Gastrocnemius medialis (tissue), 4 donors: ENCODE measurements around the gene C19orf12. TPM values are rescaled to one million over a fixed set of nuclear protein-coding genes. Genes with fewer than 3 reads are reported as not detected.
A peak's percentile ranks its signal among the peaks of the same experiment; 100 is the strongest.

Experiments
- ATAC-seq, 2 donors: fragments of 150-250 bp; one replicate each; pipeline ENCODE4 v1.9.1; 2016
- DNase-seq, 2 donors: peaks; one replicate each; pipeline ENCODE4 v3.0.0-alpha.2; 2019
- H3K27ac ChIP-seq, 4 donors: fragments of 200-600 bp; sonication (generic); 1 replicate in 1 of 4; 2 replicates in 3 of 4; pipeline ENCODE4 v1.5.1; 2016 to 2018; ENCODE audit warnings: mild to moderate bottlenecking in 2 of 4, moderate library complexity in 1 of 4
- H3K27me3 ChIP-seq, 3 donors: fragments of 200-600 bp; sonication (generic) in 2 of 3; 1 replicate in 1 of 3; 2 replicates in 2 of 3; pipeline versions ENCODE4 v1.5.1 to v1.6.0; 2016 to 2019; ENCODE audit warnings: mild to moderate bottlenecking in 1 of 3, moderate library complexity in 1 of 3
- H3K36me3 ChIP-seq, 2 donors: fragments of 200-600 bp; sonication (generic) in 1 of 2; one replicate each; pipeline ENCODE4 v1.5.1; 2017 to 2018
- H3K4me1 ChIP-seq, 2 donors: fragments of 200-600 bp; sonication (generic) in 1 of 2; one replicate each; pipeline ENCODE4 v1.5.1; 2016 to 2017; ENCODE audit warnings: mild to moderate bottlenecking in 2 of 2
- H3K4me3 ChIP-seq, 4 donors: fragments of 200-600 bp; sonication (generic) in 3 of 4; 1 replicate in 1 of 4; 2 replicates in 3 of 4; pipeline ENCODE4 v1.5.1; 2016 to 2019; ENCODE audit warnings: mild to moderate bottlenecking in 2 of 4
- H3K9me3 ChIP-seq, 3 donors: fragments of 200-600 bp; sonication (generic) in 2 of 3; 1 replicate in 1 of 3; 2 replicates in 2 of 3; pipeline ENCODE4 v1.5.1; 2016 to 2019
- CTCF ChIP-seq, 5 experiments: fragments of 450-650 bp in 3 of 5; fragments of 200-600 bp in 2 of 5; sonication (generic) in 2 of 5; IDR thresholded peaks in 4 of 5; conservative IDR thresholded peaks in 1 of 5; 1 replicate in 4 of 5; 2 replicates in 1 of 5; pipeline ENCODE4 v1.5.1; 2016 to 2019; ENCODE audit warnings: antibody characterized with exemption in 5 of 5, mild to moderate bottlenecking in 3 of 5, moderate library complexity in 3 of 5
- POLR2A ChIP-seq, 2 donors: fragments of 450-650 bp; IDR thresholded peaks; one replicate each; pipeline ENCODE4 v1.6.1; 2017; ENCODE audit warnings: antibody characterized with exemption in 2 of 2, mild to moderate bottlenecking in 2 of 2, moderate library complexity in 2 of 2
- in situ Hi-C, 4 donors: fragments of 200-750 bp; cut with MboI; loops; one replicate each; pipeline versions ENCODE4 v1.15.0 to v1.8.0; 2017; ENCODE audit warnings: low sequenced_read_pairs in 4 of 4
- intact Hi-C: fragments of 100-400 bp; cut with DNase I; formaldehyde crosslinking; loops from one replicate; pipeline ENCODE4 v1.15.1; 2023; ENCODE audit warnings: low total_unique reads
- total RNA-seq, 4 donors: library from RNA; depleted of rRNA; stranded (reverse); fragments of >200 nt; gene quantifications; one replicate each; pipeline versions ENCODE4 v1.1.0 to v1.2.3, GENCODE V29; 2016

The C19orf12 gene
- total RNA-seq, 4 donors from 2014 or later: 54.4 to 142 (median 69.8) TPM

DNA sequence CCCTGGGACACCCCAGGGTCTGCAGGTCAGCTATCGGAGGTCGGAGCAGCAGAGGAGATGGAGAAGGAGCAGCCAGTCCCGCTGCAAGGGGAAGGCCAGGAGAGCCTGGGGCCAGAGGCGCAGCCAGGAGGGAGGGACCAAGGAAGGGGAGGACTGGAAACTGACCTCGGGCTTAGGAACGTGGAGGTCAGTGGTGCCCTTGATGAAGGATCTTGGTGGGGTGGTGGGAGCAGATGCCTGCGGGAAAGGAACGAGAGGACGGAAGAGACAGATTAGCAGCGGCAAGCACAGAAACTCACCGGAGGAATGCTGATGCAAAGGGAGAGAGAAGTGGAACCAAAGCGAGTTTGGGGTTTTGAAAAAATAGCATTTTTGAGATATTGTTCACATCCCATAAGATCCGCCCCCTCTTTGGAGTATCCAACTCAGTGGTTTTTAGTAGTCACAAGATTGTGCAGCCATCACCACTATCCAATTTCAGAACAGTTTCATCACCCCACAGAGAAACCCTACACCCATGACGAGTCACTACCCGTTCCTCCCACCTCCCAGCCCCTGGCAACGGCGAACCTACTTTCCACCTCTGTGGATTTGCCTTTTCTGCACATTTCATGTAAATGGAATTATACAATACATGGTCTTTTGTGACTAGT lies 27.7 kb downstream of the C19orf12 start:
- ATAC-seq: peak; percentile 89 to 95
- peak overlapping the region; percentile 94 to 100 (median 98) for H3K27ac ChIP-seq
- peak; percentile 87 to 92 for DNase-seq
- H3K9me3 ChIP-seq: no peaks in the 10 kb centered on the region
- peak overlapping the region; percentile 13 to 35 (median 24) for H3K4me3 ChIP-seq
- in situ Hi-C loops (no loop called here), intact Hi-C loops (no loop called here)
- no peaks in the 10 kb centered on the region for H3K27me3 ChIP-seq
- TF ChIP-seq CTCF (IDR thresholded peaks at IDR 0.05 in 4 of 5, conservative IDR thresholded peaks at IDR 0.05 in 1 of 5) (no peak), POLR2A (IDR thresholded peaks at IDR 0.05) (peak; percentile 7 to 63)
- peaks cover 45 to 54% of the 10 kb centered on the region in 2 donors for H3K4me1 ChIP-seq
- H3K36me3 ChIP-seq: no peaks in the 10 kb centered on the region

- Histone ChIP-seq H3K36me3 (no peaks in the 10 kb centered on the region), H3K4me3 (peak overlapping the region in 1 of 4 donors; percentile 15), H3K4me1 (peaks cover 54 to 64% of the 10 kb centered on the region in 2 donors), H3K27ac (peak overlapping the region; percentile 94 to 100 (median 98)), H3K9me3 (no peaks in the 10 kb centered on the region), H3K27me3 (no peaks in the 10 kb centered on the region)
- peak in 1 of 2 donors; percentile 45 for DNase-seq
- ATAC-seq: no peak
- in situ Hi-C loops (no loop called here), intact Hi-C loops (no loop called here)
- TF ChIP-seq POLR2A (IDR thresholded peaks at IDR 0.05) (no peak), CTCF (IDR thresholded peaks at IDR 0.05 in 4 of 5, conservative IDR thresholded peaks at IDR 0.05 in 1 of 5) (no peak)
These were observed 28.7 kb downstream of the C19orf12 start for GRCh38 chr19:29686285-29686805.

DNA sequence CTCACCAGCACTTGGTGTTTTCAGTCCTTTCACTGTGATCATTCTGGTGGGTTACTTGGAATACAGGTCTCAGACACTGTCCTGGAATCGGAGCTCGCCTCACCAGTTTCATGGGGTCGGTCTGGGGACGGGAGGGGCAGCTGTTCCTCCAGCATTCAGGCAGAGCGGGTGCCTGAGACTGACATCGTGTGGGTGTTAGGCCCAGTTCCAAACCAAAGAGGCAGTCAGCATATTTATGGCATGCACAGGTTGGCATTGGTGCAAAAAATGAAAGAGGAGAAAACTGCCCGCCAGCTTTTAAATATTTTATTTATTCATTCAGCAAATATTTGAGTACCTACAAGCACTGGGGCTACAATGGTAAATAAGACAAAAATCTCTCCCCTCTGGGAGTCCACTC lies 29.7 kb downstream of the C19orf12 start:
- ATAC-seq (no peak), DNase-seq (peak in 1 of 2 donors; percentile 60)
- in situ Hi-C loops: no loop called here
- Histone ChIP-seq H3K36me3 (no peaks in the 10 kb centered on the region), H3K27me3 (no peaks in the 10 kb centered on the region), H3K27ac (peak overlapping the region; percentile 94 to 100 (median 98)), H3K4me1 (peaks cover 64 to 74% of the 10 kb centered on the region in 2 donors), H3K9me3 (no peaks in the 10 kb centered on the region), H3K4me3 (no peak overlapping the region)
- no peak for TF ChIP-seq POLR2A (IDR thresholded peaks at IDR 0.05)
- no peak for TF ChIP-seq CTCF (IDR thresholded peaks at IDR 0.05 in 4 of 5, conservative IDR thresholded peaks at IDR 0.05 in 1 of 5)
- intact Hi-C loops: no loop called here

DNA sequence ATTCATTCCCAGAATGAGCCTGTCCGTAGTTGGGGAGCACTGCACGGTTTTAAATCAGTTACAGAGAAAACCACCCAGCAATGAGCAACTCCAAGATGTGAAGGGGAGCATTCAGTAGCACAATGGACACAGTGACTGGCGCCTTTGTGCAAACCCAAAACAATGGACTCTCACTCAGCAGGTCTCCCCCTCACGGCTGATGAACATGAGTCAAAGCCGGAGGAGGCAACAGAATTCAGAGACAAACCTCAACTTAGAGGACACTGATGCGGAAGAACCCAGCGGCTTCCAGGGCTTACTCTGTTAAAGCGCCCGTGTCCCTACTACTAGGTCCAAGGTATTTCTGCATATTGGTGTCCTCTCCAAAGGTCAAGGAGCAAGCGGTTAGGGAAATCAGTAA lies 32.1 kb downstream of the C19orf12 start:
- in situ Hi-C loops: no loop called here
- Histone ChIP-seq H3K27ac (peak overlapping the region; percentile 94 to 100 (median 98)), H3K27me3 (no peaks in the 10 kb centered on the region), H3K9me3 (no peaks in the 10 kb centered on the region), H3K4me1 (peaks cover 79 to 87% of the 10 kb centered on the region in 2 donors), H3K4me3 (no peak overlapping the region), H3K36me3 (no peaks in the 10 kb centered on the region)
- no peak for TF ChIP-seq POLR2A (IDR thresholded peaks at IDR 0.05)
- no peak for TF ChIP-seq CTCF (IDR thresholded peaks at IDR 0.05 in 4 of 5, conservative IDR thresholded peaks at IDR 0.05 in 1 of 5)
- intact Hi-C loops: no loop called here
- ATAC-seq: no peak
- DNase-seq: no peak
